Measurements from ENCODE around the gene PPP4R3C. TPM values are rescaled to one million over a fixed set of nuclear protein-coding genes. Genes with fewer than 3 reads are reported as not detected.
"Not testable (repeated sequence)": the region's sequence is repeated elsewhere in the genome, so short reads cannot be mapped to it uniquely, and the experiment has no call there.

PPP4R3C gene
- polyA plus RNA-seq: not detected

DNA sequence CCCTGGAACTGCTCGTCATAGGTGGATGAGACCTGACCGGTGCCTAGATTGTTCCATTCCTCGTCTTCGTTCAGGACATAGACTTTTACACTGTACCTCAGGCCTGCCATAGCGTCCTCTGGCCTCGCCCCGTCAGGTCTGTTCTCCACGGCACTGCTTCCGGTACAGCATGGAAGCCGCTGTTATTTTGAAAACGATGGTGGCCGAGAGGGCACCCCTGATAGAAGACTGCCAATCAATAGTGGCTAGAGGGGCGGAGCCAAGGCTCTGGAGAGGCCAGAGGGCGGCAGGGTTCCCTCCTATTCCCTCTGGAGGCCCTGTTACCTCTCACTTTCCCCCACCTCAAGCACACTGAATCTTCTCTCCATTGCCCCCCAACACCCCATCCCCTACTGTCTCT is at the start of gene PPP4R3C:
Gene PPP4R3C (minus strand): TSS at position 155 of the 400 bp plus-strand sequence. CDS start 45 bp downstream, at position 110.
- H3K27me3 Mint-ChIP-seq: no peaks in the 10 kb centered on the region
- H3K27ac Mint-ChIP-seq: no peak within 1 kb of the TSS
- H3K9me3 Mint-ChIP-seq: no peaks in the 10 kb centered on the region
- no peaks in the 10 kb centered on the region for H3K4me1 Mint-ChIP-seq
- peak within 1 kb of the TSS in 2 of 4 donors; percentile 41 to 45 for H3K4me3 Mint-ChIP-seq
- no peaks in the 10 kb centered on the region for H3K36me3 Mint-ChIP-seq

DNA sequence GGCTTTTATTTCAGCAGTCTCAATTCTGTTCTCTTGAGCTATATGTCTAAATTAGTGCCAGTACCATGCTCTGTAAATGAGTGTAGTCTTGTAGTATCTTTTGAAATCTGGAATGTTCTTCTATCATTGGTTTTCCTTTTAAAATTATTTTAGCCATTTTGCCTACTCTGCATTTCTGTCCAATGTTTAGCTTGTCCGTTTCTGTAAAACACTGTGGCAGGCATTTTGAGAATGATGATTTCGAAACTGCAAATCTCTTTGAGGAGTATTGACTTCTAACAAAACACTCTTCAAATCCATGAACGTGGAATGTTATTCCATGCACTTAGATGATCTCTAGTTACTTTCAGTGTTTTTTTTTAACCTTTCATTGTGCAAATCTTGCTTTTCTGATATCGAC is 28.3 kb upstream of the PPP4R3C start:
- Mint-ChIP-seq H3K4me3 (no peak overlapping the region), H3K36me3 (peaks cover 1% of the 10 kb centered on the region), H3K9me3 (peaks cover 0 to 4% (median 0%) of the 10 kb centered on the region in 3 donors), H3K27me3 (no peaks in the 10 kb centered on the region), H3K4me1 (no peaks in the 10 kb centered on the region), H3K27ac (no peak overlapping the region)

DNA sequence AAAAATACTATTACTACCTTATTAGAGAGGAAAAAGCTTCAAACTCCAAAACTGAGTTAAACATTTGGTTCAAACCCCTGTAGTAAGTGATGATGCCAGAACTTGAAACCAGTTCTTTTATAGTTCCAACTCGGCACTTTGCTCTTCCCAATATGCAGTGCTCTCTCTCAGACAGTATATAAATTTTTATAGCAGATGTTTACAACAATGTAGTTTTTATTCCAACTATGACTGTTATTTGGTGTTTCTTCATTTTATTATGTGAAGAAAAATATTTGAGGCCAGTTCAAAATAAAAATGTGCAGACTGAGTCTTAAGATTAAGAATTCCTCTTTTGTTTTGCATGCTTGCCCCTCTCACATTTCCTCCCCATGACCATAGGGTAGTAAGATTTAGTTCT is 2.9 kb upstream of the PPP4R3C start:
- no peaks in the 10 kb centered on the region for H3K36me3 Mint-ChIP-seq
- H3K4me1 Mint-ChIP-seq: no peaks in the 10 kb centered on the region
- no peaks in the 10 kb centered on the region for H3K27me3 Mint-ChIP-seq
- no peak overlapping the region for H3K27ac Mint-ChIP-seq
- H3K9me3 Mint-ChIP-seq: no peaks in the 10 kb centered on the region
- H3K4me3 Mint-ChIP-seq: no peak overlapping the region

DNA sequence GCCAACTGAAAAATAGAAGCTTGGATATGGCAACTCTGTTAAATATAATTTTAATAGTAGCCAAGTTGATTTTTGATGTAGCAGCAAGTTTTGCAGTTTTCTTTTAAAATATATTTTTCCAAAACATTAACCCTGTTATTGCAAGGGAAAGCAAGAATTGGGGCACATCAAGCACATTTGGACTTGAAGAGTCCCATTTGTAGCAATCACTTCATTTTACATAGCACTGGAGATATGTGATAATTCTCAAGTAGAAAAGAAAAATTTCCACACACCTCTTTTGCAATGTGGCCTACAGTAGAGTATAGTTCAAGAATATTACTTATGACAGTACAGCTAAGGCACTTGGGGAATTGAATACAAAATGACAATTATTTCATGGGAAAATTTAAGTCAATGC is 1.9 kb upstream of the PPP4R3C start:
- H3K27ac Mint-ChIP-seq: no peak overlapping the region
- H3K9me3 Mint-ChIP-seq: no peaks in the 10 kb centered on the region
- no peak overlapping the region for H3K4me3 Mint-ChIP-seq
- H3K36me3 Mint-ChIP-seq: no peaks in the 10 kb centered on the region
- H3K27me3 Mint-ChIP-seq: no peaks in the 10 kb centered on the region
- H3K4me1 Mint-ChIP-seq: no peaks in the 10 kb centered on the region

DNA sequence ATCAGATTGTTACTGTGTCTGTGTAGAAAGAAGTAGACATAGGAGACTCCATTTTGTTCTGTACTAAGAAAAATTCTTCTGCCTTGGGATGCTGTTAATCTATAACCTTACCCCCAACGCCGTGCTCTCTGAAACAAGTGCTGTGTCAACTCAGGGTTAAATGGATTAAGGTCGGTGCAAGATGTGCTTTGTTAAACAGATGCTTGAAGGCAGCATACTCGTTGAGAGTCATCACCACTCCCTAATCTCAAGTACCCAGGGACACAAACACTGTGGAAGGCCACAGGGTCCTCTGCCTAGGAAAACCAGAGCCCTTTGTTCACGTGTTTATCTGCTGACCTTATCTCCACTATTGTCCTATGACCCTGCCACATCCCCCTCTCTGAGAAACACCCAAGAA is 4.0 kb downstream of the PPP4R3C start:
- H3K27me3 Mint-ChIP-seq, H3K36me3 Mint-ChIP-seq, H3K27ac Mint-ChIP-seq, H3K4me1 Mint-ChIP-seq, H3K9me3 Mint-ChIP-seq, H3K4me3 Mint-ChIP-seq: not testable (repeated sequence)

DNA sequence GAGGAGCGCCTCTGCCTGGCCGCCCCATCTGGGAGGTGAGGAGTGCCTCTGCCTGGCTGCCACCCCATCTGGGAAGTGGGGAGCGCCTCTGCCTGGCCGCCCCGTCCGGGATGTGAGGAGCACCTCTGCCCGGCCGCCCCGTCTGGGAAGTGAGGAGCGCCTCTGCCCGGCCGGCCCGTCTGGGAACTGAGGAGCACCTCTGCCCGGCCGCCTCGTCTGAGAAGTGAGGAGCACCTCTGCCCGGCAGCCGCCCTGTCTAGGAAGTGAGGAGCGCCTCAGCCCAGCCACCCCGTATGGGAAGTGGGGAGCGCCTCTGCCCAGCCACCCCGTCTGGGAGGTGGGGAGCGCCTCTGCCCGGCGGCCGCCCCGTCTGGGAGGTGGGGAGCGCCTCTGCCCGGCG is 4.6 kb downstream of the PPP4R3C start:
- H3K4me3 Mint-ChIP-seq: not testable (repeated sequence)

DNA sequence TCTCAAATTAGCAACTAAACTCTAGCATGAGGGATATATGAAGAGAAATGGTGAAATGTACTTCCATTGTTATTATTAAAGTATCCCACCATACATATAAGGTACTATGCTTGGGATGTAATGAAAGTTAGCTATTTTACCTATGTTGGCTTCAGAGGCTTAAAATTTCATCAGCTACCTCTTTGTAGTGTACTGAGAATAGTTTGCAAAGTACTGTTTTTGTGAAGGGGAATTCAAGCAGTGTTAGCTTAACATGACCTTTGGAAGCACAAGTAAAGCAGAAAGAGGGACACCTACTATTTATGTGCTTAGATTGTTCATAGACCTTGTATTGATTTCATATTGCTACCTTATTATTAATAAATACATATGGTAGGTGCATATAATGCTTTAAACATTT is 11.8 kb downstream of the PPP4R3C start:
- H3K4me1 Mint-ChIP-seq: no peaks in the 10 kb centered on the region
- H3K27ac Mint-ChIP-seq: no peak overlapping the region
- H3K4me3 Mint-ChIP-seq: no peak overlapping the region
- peaks cover 2 to 6% (median 2%) of the 10 kb centered on the region in 3 donors for H3K9me3 Mint-ChIP-seq
- H3K27me3 Mint-ChIP-seq: no peaks in the 10 kb centered on the region
- no peaks in the 10 kb centered on the region for H3K36me3 Mint-ChIP-seq

More for the DNA sequence above, 4.6 kb downstream of the PPP4R3C start:
- not testable (repeated sequence) for H3K27ac Mint-ChIP-seq, H3K36me3 Mint-ChIP-seq, H3K9me3 Mint-ChIP-seq, H3K27me3 Mint-ChIP-seq, H3K4me1 Mint-ChIP-seq

DNA sequence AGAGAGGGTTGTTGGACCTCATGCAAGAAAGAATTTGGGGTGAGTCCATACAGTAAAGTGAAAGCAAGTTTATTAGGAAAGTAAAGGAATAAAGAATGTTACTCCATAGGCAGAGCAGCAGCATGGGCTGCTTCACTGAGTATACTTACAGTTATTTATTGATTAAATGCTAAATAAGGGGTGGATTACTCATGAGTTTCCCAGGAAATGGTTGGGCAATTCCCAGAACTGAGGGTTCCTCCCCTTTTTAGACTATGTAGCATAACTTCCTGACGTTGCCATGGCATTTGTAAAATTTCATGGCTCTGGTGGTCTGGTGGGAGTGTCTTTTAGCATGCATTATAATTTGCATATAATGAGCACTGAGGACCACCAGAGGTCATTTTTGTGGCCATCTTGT is 16.7 kb downstream of the PPP4R3C start:
- H3K27ac Mint-ChIP-seq: no peak overlapping the region
- H3K4me3 Mint-ChIP-seq: no peak overlapping the region
- no peaks in the 10 kb centered on the region for H3K9me3 Mint-ChIP-seq
- H3K27me3 Mint-ChIP-seq: no peaks in the 10 kb centered on the region
- no peaks in the 10 kb centered on the region for H3K4me1 Mint-ChIP-seq
- no peaks in the 10 kb centered on the region for H3K36me3 Mint-ChIP-seq

DNA sequence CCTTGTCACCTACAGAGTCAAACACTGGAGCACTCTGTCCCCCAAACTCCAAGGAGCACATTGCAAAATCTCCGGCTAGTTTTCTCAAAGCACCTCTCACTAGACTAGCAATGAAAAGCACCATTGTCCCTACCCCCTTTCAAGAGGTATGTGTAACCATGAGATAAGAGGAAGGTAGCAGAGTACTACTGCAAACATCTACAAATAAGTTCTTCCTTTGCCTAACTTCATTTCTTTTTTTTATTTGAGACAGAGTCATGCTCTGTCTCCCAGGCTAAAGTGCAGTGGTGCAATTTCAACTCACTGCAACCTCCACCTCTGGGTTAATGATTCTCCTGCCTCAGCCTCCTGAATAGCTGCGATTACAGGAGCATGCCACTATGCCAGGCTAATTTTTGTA is 17.7 kb downstream of the PPP4R3C start:
- H3K9me3 Mint-ChIP-seq: no peaks in the 10 kb centered on the region
- H3K27ac Mint-ChIP-seq: no peak overlapping the region
- H3K4me1 Mint-ChIP-seq: no peaks in the 10 kb centered on the region
- no peak overlapping the region for H3K4me3 Mint-ChIP-seq
- no peaks in the 10 kb centered on the region for H3K27me3 Mint-ChIP-seq
- H3K36me3 Mint-ChIP-seq: no peaks in the 10 kb centered on the region

DNA sequence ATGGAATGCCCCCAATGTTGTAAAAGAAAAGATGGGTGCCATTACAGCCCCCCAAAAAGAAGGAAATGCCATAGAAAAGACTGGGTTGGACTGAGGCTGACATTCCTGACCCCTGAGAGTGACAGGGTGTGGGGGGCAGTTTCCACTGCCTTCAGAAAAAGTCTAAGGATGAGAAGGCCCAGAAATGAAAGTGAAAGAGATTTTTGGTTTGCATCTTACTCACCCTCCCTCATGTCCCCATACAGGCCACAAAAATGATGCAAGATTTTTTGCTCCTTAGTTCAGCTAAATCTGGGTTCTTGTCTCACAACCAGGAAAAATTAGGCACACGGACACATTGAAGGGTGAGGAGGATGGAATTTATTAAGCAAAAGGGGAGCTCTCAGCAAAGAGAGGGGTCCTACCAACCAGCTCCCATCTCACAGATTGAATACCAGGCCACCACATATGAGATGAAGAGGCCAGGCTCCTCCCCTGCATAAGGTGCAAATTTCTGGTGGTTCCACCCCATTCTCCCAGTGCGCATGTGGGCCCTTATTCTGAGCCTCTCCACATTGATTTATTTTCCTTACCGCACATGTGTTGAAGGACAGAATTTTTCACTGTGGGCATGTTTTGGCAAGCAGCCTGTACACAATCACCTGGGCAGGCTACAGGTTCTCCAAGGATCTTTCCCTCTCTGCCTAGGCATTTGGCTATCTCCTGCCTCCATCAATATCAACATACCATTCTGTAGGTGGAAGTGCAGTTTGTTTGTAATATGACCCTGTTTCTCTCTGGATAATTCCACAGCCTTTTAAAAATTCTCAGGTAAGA is 18.8 kb downstream of the PPP4R3C start:
- no peaks in the 10 kb centered on the region for H3K36me3 Mint-ChIP-seq
- no peaks in the 10 kb centered on the region for H3K9me3 Mint-ChIP-seq
- no peaks in the 10 kb centered on the region for H3K4me1 Mint-ChIP-seq
- H3K4me3 Mint-ChIP-seq: no peak overlapping the region
- no peak overlapping the region for H3K27ac Mint-ChIP-seq
- H3K27me3 Mint-ChIP-seq: no peaks in the 10 kb centered on the region

DNA sequence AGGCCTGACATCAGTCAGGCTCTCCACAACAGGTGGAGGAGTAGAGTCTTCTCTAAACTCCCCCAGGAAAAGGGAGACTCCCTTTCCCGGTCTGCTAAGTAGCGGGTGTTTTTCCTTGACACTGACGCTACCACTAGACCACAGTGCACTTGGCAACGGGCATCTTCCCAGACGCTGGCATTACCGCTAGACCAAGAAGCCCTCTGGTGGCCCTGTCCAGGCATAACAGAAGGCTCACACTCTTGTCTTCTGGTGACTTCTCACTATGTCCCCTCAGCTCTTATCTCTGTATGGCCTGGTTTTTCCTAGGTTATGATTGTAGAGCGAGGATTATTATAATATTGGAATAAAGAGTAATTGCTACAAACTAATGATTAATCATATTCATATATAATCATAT is 20.7 kb downstream of the PPP4R3C start:
- not testable (repeated sequence) for H3K4me3 Mint-ChIP-seq

DNA sequence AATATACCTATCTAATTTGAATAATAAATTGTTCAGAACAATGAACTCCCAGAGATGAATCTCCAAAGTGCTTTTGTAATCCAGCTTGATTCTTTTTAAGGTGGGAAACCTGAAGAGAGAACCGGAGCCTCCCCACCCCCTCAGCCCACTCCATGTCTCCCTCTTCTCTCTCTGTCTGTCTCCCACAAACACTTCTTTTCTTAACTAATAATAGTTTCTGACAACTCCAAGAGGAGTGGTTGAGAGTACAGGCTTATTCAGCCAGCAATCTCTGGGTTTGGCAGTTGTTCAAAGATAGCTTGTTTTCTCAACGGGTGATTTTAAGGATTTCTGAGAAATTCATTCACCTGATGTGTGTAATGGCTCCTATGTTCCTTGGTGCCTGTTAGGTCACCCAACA is 23.4 kb downstream of the PPP4R3C start:
- Mint-ChIP-seq H3K4me1 (no peaks in the 10 kb centered on the region), H3K9me3 (peaks cover 0 to 1% (median 0%) of the 10 kb centered on the region in 3 donors), H3K4me3 (no peak overlapping the region), H3K27me3 (no peaks in the 10 kb centered on the region), H3K36me3 (no peaks in the 10 kb centered on the region), H3K27ac (no peak overlapping the region)

More for the DNA sequence above, 20.7 kb downstream of the PPP4R3C start:
- H3K36me3 Mint-ChIP-seq, H3K9me3 Mint-ChIP-seq, H3K27ac Mint-ChIP-seq, H3K27me3 Mint-ChIP-seq, H3K4me1 Mint-ChIP-seq: not testable (repeated sequence)

DNA sequence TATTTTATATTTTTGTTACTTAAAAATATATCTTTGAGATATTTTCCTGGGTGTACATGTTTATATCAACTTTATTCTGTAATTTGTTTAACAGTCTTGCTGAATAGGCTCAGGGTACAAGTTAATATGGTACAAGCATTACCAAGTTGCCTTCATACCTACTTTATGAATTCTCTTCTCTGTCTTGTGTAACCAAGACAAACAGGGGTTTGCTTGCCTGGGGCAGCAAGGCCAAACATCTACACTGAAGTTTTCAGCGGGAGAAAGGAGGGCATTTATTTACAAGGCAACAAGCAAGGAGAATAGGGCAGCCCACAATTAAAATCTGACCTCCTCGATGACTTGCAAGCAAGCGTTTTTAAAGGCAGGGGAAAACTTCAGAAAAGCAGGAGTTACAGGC is 24.2 kb downstream of the PPP4R3C start:
- Mint-ChIP-seq H3K9me3 (peaks cover 0 to 1% (median 0%) of the 10 kb centered on the region in 3 donors), H3K27me3 (no peaks in the 10 kb centered on the region), H3K4me3 (peak overlapping the region in 1 of 4 donors; percentile 43), H3K36me3 (no peaks in the 10 kb centered on the region), H3K4me1 (no peaks in the 10 kb centered on the region), H3K27ac (no peak overlapping the region)

DNA sequence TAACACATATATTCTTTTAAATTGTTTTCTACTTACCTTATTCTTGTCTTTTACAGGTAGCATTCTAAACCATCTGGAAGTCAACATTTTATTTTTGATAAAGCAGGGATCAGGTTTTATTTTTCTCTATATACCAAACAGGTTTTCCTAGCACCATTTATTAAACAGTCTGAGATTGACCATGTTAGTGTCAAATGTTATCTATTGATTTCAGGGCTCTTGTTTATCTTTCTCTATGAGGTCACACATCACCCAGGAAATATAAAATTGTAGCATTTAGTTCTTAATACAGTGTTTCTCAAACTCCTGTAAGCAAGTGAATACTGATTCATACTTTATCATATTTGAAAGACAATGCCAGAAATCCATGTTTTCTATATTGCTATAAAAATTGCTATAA is 28.1 kb downstream of the PPP4R3C start:
- no peaks in the 10 kb centered on the region for H3K4me1 Mint-ChIP-seq
- H3K9me3 Mint-ChIP-seq: peaks cover 0 to 1% (median 0%) of the 10 kb centered on the region in 3 donors
- H3K27ac Mint-ChIP-seq: no peak overlapping the region
- no peak overlapping the region for H3K4me3 Mint-ChIP-seq
- no peaks in the 10 kb centered on the region for H3K36me3 Mint-ChIP-seq
- H3K27me3 Mint-ChIP-seq: no peaks in the 10 kb centered on the region
